Measurements from ENCODE around the gene MACROH2A2.
"Not testable (repeated sequence)": the region's sequence is repeated elsewhere in the genome, so short reads cannot be mapped to it uniquely, and the experiment has no call there.

The MACROH2A2 gene

DNA sequence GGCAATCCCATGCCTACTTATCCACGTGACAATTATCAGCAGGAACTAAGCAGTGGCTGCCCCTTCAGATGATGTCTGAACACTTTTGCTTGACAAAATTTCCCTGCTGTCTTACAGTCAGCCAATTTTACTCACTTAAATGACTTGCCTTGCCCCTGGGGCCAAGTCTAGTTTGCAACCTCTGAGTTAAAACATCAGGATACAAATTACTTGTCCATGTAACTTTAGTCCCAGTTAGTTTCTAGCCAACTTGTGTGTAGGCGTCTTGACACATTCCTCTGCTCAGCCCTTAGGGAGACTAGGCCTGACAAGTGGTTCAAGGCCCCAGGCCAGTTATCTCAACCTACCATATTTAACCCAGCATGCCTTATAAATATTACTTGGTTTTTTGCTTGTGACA is 105.5 kb downstream of the MACROH2A2 start:
- no peak for DNase-seq (ENCODE audit: low read depth)

DNA sequence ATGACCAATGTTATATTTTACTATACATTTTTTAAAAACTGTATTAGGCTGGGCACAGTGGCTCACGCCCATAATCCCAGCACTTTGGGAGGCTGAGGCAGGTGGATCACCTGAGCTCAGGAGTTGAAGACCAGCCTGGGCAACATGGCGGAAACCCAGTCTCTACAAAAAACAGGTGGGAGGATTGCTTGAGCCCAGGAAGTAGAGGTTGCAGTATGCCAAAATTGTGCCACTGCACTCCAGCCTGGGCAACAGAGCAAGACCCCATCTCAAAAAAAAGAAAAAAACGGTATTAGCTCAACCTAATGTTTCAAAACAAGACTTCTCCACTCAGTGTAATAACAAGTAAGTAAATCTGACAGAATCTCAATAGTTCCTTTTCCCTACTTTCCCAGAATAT is 106.7 kb downstream of the MACROH2A2 start:
- not testable (repeated sequence) for DNase-seq (ENCODE audit: low read depth)

DNA sequence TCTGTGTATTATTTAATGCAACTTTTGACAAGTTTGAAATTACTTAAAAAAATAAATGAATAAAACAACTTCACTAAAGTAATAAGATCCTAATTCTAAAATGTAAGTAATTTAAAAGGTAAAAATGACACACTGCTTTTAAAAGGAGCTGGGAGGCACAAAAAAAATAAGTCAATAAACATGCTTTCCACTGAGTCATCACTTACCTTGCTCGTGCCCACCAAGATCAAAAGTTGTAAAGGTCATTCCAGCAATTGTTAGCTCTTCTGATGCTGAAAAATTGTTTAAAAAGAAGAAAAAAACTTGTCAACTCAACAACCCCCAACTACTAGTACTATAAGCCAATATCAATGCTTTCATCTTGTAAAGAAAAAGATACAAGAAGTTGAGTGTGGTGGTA is 108.2 kb downstream of the MACROH2A2 start:
- no peak for DNase-seq (ENCODE audit: low read depth)

Measured in stimulated activated CD8-positive, alpha-beta memory T cell treated with anti-CD3 and anti-CD28 coated beads, Interleukin-12 subunit alpha, Interleukin-12 subunit beta, amount 100 ng/mL, for 1 hour (primary cell).